ENCODE data around the gene LARGE1.

GRCh38 chr22:33361581-33361980, 558.7 kb downstream of the LARGE1 start:
- TF ChIP-seq MAX (IDR thresholded peaks at IDR 0.05; ENCODE audit: low read depth, low read length), result no peak
- TF ChIP-seq POLR2A (IDR thresholded peaks at IDR 0.05; ENCODE audit: extremely low read depth, insufficient read length), result no peak
- no peak for TF ChIP-seq CTCF (IDR thresholded peaks at IDR 0.05; ENCODE audit: low read depth, low read length)
- TF ChIP-seq MYC (IDR thresholded peaks at IDR 0.05; ENCODE audit: low read depth, low read length), result no peak

Measured in NB4 (cell line).